HAP-1 (cell line): ENCODE measurements around the gene EHD4.

Experiments
- DNase-seq, 2 experiments: peaks; one replicate each; pipeline ENCODE4 v3.0.0-alpha.2; 2016 to 2020; ENCODE audit warnings: low spot score in 2 of 2
- H3K27me3 ChIP-seq: fragments of 250-450 bp; sonication (Bioruptor Pico); 2 replicates; pipeline ENCODE4 v1.5.1; 2020; ENCODE audit warnings: low read depth, mild to moderate bottlenecking, moderate library complexity
- H3K36me3 ChIP-seq: fragments of 250-450 bp; sonication (Bioruptor Pico); replicated peaks from 2 replicates; pipeline ENCODE4 v1.5.1; 2020; ENCODE audit warnings: mild to moderate bottlenecking
- H3K4me1 ChIP-seq: fragments of 250-450 bp; sonication (Bioruptor Pico); 2 replicates; pipeline ENCODE4 v1.5.1; 2020; ENCODE audit warnings: mild to moderate bottlenecking
- H3K4me3 ChIP-seq: fragments of 250-450 bp; sonication (Bioruptor Pico); 2 replicates; pipeline ENCODE4 v1.5.1; 2020; ENCODE audit warnings: mild to moderate bottlenecking, moderate library complexity
- H3K9me3 ChIP-seq: fragments of 250-450 bp; sonication (Bioruptor Pico); 2 replicates; pipeline ENCODE4 v1.5.1; 2020; ENCODE audit warnings: mild to moderate bottlenecking, moderate library complexity
- in situ Hi-C: fragments of 300-500 bp; cut with MboI; formaldehyde crosslinking; loops from 3 replicates; pipeline ENCODE4 v1.14.3; 2020; ENCODE audit warnings: low sequenced_read_pairs, inconsistent platforms, mixed read lengths

Gene EHD4

GRCh38 chr15:41980654-41981323 is 8.4 kb upstream of the EHD4 start:
- no peaks in the 10 kb centered on the region for H3K9me3 ChIP-seq
- in situ Hi-C loops, result no loop called here
- peaks cover 2% of the 10 kb centered on the region for H3K27me3 ChIP-seq
- no peaks in the 10 kb centered on the region for H3K36me3 ChIP-seq
- DNase-seq, result no peak
- H3K4me3 ChIP-seq, result no peak overlapping the region
- no peaks in the 10 kb centered on the region for H3K4me1 ChIP-seq

GRCh38 chr15:41979493-41980266 is 7.3 kb upstream of the EHD4 start:
- H3K27me3 ChIP-seq, result peaks cover 9% of the 10 kb centered on the region
- no peaks in the 10 kb centered on the region; the same call in 1 of the 2 replicates for H3K4me1 ChIP-seq
- in situ Hi-C loops, result no loop called here
- H3K4me3 ChIP-seq, result no peak overlapping the region
- no peaks in the 10 kb centered on the region for H3K9me3 ChIP-seq
- H3K36me3 ChIP-seq, result no peaks in the 10 kb centered on the region
- DNase-seq, result no peak

GRCh38 chr15:41978534-41978933 is 6.2 kb upstream of the EHD4 start:
- DNase-seq, result no peak
- in situ Hi-C loops, result no loop called here
- H3K4me3 ChIP-seq, result no peak overlapping the region
- no peaks in the 10 kb centered on the region for H3K36me3 ChIP-seq
- no peaks in the 10 kb centered on the region for H3K9me3 ChIP-seq
- peaks cover 15% of the 10 kb centered on the region for H3K27me3 ChIP-seq
- H3K4me1 ChIP-seq, result no peaks in the 10 kb centered on the region; the same call in 1 of the 2 replicates

- H3K36me3 ChIP-seq, result no peaks in the 10 kb centered on the region
- DNase-seq, result no peak
- in situ Hi-C loops, result no loop called here
- H3K27me3 ChIP-seq, result peaks cover 15% of the 10 kb centered on the region
- peaks cover 4% of the 10 kb centered on the region for H3K4me1 ChIP-seq
- H3K9me3 ChIP-seq, result no peaks in the 10 kb centered on the region
- H3K4me3 ChIP-seq, result no peak overlapping the region
These were observed 5.5 kb upstream of the EHD4 start for GRCh38 chr15:41977757-41978383.

GRCh38 chr15:41975669-41976068 is 3.3 kb upstream of the EHD4 start:
- peaks cover 15% of the 10 kb centered on the region for H3K27me3 ChIP-seq
- H3K36me3 ChIP-seq, result no peaks in the 10 kb centered on the region
- in situ Hi-C loops, result no loop called here
- H3K9me3 ChIP-seq, result no peaks in the 10 kb centered on the region
- no peak overlapping the region for H3K4me3 ChIP-seq
- H3K4me1 ChIP-seq, result peaks cover 5% of the 10 kb centered on the region
- DNase-seq, result no peak

GRCh38 chr15:41974041-41974440 is 1.7 kb upstream of the EHD4 start:
- H3K36me3 ChIP-seq, result no peaks in the 10 kb centered on the region
- peaks cover 5% of the 10 kb centered on the region for H3K4me1 ChIP-seq
- H3K9me3 ChIP-seq, result no peaks in the 10 kb centered on the region
- in situ Hi-C loops, result no loop called here
- DNase-seq, result no peak
- H3K27me3 ChIP-seq, result peaks cover 15% of the 10 kb centered on the region
- no peak overlapping the region for H3K4me3 ChIP-seq

- no peaks in the 10 kb centered on the region for H3K36me3 ChIP-seq
- peaks cover 5% of the 10 kb centered on the region for H3K4me1 ChIP-seq
- H3K27me3 ChIP-seq, result peaks cover 15% of the 10 kb centered on the region
- peak in 1 of 2 experiments; percentile 50 for DNase-seq
- in situ Hi-C loops, result no loop called here
- no peaks in the 10 kb centered on the region for H3K9me3 ChIP-seq
- H3K4me3 ChIP-seq, result peak overlapping the region; percentile 60
These were observed 483 bp downstream of the EHD4 start for GRCh38 chr15:41971895-41972252.

- H3K36me3 ChIP-seq, result no peaks in the 10 kb centered on the region
- in situ Hi-C loops, result no loop called here
- H3K9me3 ChIP-seq, result no peaks in the 10 kb centered on the region
- peak overlapping the region; percentile 60 for H3K4me3 ChIP-seq
- H3K4me1 ChIP-seq, result peaks cover 5% of the 10 kb centered on the region
- H3K27me3 ChIP-seq, result peaks cover 15% of the 10 kb centered on the region
- DNase-seq, result peak; percentile 63 to 74
These were observed 1.1 kb downstream of the EHD4 start for GRCh38 chr15:41971089-41971894.

GRCh38 chr15:41970456-41970855 is 1.9 kb downstream of the EHD4 start:
- Histone ChIP-seq H3K27me3 (peaks cover 9% of the 10 kb centered on the region), H3K4me3 (no peak overlapping the region), H3K36me3 (no peaks in the 10 kb centered on the region), H3K4me1 (peaks cover 5% of the 10 kb centered on the region), H3K9me3 (no peaks in the 10 kb centered on the region)
- DNase-seq, result no peak
- in situ Hi-C loops, result no loop called here

- H3K27me3 ChIP-seq, result peaks cover 7% of the 10 kb centered on the region; the same call in 1 of the 2 replicates
- in situ Hi-C loops, result no loop called here
- no peak for DNase-seq
- H3K4me1 ChIP-seq, result peaks cover 5% of the 10 kb centered on the region
- H3K36me3 ChIP-seq, result no peaks in the 10 kb centered on the region
- no peak overlapping the region for H3K4me3 ChIP-seq
- no peaks in the 10 kb centered on the region for H3K9me3 ChIP-seq
These were observed 2.4 kb downstream of the EHD4 start for GRCh38 chr15:41969851-41970431.

- Histone ChIP-seq H3K9me3 (no peaks in the 10 kb centered on the region), H3K4me1 (peaks cover 5% of the 10 kb centered on the region), H3K27me3 (no peaks in the 10 kb centered on the region), H3K4me3 (no peak overlapping the region), H3K36me3 (no peaks in the 10 kb centered on the region)
- no peak for DNase-seq
- in situ Hi-C loops, result no loop called here
These were observed 3.7 kb downstream of the EHD4 start for GRCh38 chr15:41968701-41969100.

GRCh38 chr15:41967506-41968206 is 4.7 kb downstream of the EHD4 start:
- Histone ChIP-seq H3K9me3 (no peaks in the 10 kb centered on the region), H3K36me3 (no peaks in the 10 kb centered on the region), H3K27me3 (no peaks in the 10 kb centered on the region), H3K4me3 (no peak overlapping the region), H3K4me1 (no peaks in the 10 kb centered on the region; the same call in 1 of the 2 replicates)
- no peak for DNase-seq
- in situ Hi-C loops, result no loop called here
